ENCODE results near the gene SLF2.

DNA sequence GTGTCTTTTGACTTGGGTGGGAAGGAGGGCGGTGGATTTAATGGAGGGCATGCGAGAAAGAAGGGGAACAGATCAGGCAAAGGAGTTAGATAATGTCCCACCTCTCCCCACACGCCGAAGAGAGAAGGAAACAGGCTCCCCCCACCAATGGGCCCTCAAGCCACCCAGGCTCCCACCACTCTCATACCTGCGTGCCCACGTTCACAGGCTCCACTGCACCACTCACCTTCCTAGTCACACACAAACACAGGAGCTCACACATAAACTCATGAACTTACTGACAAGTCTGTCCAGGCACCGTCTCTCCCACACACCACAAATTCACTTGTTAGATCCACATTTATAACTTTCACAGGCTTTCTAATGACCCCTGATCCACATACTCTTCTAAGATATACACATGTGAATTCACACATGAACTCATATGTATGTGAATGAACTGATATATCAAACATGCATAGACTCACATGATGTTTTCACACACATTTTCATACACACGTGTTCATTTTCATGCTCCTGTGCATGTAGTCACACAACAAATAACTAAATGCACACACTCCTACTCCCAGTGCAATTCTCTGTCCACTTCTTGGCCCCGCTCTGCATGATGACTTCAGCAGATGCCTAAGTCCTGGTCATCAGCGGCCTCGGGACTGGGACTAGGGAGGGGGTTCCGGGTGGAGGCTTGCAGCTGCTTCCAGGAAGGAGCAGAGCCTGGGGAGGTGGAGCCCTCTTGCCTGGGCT is 88.3 kb downstream of the SLF2 start:
- TF ChIP-seq, protein P1, sequence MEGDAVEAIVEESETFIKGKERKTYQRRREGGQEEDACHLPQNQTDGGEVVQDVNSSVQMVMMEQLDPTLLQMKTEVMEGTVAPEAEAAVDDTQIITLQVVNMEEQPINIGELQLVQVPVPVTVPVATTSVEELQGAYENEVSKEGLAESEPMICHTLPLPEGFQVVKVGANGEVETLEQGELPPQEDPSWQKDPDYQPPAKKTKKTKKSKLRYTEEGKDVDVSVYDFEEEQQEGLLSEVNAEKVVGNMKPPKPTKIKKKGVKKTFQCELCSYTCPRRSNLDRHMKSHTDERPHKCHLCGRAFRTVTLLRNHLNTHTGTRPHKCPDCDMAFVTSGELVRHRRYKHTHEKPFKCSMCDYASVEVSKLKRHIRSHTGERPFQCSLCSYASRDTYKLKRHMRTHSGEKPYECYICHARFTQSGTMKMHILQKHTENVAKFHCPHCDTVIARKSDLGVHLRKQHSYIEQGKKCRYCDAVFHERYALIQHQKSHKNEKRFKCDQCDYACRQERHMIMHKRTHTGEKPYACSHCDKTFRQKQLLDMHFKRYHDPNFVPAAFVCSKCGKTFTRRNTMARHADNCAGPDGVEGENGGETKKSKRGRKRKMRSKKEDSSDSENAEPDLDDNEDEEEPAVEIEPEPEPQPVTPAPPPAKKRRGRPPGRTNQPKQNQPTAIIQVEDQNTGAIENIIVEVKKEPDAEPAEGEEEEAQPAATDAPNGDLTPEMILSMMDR (IDR thresholded peaks at IDR 0.05; ENCODE audit: insufficient read depth, low read length) = no peak
- no peak for TF ChIP-seq POLR2AphosphoS5 (IDR thresholded peaks at IDR 0.05; ENCODE audit: low read depth)
- TF ChIP-seq, protein P2, sequence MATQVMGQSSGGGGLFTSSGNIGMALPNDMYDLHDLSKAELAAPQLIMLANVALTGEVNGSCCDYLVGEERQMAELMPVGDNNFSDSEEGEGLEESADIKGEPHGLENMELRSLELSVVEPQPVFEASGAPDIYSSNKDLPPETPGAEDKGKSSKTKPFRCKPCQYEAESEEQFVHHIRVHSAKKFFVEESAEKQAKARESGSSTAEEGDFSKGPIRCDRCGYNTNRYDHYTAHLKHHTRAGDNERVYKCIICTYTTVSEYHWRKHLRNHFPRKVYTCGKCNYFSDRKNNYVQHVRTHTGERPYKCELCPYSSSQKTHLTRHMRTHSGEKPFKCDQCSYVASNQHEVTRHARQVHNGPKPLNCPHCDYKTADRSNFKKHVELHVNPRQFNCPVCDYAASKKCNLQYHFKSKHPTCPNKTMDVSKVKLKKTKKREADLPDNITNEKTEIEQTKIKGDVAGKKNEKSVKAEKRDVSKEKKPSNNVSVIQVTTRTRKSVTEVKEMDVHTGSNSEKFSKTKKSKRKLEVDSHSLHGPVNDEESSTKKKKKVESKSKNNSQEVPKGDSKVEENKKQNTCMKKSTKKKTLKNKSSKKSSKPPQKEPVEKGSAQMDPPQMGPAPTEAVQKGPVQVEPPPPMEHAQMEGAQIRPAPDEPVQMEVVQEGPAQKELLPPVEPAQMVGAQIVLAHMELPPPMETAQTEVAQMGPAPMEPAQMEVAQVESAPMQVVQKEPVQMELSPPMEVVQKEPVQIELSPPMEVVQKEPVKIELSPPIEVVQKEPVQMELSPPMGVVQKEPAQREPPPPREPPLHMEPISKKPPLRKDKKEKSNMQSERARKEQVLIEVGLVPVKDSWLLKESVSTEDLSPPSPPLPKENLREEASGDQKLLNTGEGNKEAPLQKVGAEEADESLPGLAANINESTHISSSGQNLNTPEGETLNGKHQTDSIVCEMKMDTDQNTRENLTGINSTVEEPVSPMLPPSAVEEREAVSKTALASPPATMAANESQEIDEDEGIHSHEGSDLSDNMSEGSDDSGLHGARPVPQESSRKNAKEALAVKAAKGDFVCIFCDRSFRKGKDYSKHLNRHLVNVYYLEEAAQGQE (IDR thresholded peaks at IDR 0.05; ENCODE audit: insufficient replicate concordance, low read depth) = no peak
- no peak for TF ChIP-seq GABPA (IDR thresholded peaks at IDR 0.05; ENCODE audit: low read depth)
- TF ChIP-seq SPI1 (IDR thresholded peaks at IDR 0.05; ENCODE audit: borderline replicate concordance, low read depth) = no peak
